HG03039 (cell line): ENCODE results near the gene PPP2R2B.

Experiments used
- ATAC-seq: cut with Tn5 transposase; IDR thresholded peaks from one replicate; pipeline ENCODE4 v1.9.1; 2021; ENCODE audit warnings: mild to moderate bottlenecking, moderate library complexity; ENCODE audit not compliant: unreplicated experiment

The PPP2R2B gene

DNA sequence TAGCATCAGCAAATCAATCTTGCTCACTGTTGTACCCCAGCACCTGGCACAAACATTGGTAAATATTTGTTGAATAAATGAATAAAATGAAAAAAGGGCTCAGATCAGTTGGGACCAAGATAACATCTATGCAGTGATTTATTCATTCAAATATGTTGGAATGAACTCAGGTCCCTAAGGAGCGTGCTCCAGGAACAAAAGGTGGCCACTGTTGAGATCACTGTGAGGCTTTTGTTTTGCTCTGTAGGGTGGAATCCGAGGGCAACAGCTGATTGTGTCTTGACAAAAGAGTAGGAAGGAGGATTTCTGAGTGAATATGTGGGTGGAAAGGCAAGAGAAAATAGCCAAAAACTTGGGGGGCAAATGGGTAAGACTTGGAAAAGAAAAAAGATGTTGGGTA, 89.7 kb downstream of the PPP2R2B start:
- ATAC-seq: no peak

DNA sequence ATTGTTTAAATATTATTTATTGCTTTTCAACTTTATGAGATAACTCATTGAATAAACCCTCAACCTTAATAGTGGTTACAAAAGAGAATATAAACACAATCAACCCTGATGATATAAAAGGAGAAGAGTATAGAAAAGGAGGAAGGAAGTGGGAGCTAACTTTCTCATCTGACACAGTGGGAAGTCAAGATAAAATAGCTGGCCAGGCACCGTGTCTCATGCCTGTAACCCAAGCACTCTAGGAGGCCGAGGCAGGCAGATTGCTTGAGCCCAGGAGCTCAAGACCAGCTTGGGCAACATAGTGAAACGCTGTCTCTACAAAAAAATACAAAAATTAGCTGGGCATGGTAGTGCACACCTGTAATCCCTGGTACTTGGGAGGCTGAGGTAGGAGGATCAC, 93.5 kb downstream of the PPP2R2B start:
- no peak for ATAC-seq

DNA sequence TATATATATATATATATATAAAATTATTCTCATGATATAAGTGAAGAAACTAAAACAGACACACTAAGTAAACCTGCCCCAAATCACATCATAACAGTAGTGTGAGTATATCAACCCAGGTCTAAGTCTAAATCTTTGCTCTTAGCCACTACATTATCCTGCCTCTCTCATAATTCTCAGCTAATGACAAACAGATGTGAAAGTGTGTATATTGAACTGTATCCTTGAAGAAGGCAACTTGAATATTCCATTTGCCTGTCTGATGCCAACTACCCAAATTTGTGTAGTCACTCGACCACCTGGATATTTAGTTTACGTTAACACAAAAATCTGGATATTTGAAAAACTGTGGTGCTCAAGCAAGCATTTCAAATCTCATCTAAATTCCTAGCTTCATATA, 97.4 kb downstream of the PPP2R2B start:
- no peak for ATAC-seq

DNA sequence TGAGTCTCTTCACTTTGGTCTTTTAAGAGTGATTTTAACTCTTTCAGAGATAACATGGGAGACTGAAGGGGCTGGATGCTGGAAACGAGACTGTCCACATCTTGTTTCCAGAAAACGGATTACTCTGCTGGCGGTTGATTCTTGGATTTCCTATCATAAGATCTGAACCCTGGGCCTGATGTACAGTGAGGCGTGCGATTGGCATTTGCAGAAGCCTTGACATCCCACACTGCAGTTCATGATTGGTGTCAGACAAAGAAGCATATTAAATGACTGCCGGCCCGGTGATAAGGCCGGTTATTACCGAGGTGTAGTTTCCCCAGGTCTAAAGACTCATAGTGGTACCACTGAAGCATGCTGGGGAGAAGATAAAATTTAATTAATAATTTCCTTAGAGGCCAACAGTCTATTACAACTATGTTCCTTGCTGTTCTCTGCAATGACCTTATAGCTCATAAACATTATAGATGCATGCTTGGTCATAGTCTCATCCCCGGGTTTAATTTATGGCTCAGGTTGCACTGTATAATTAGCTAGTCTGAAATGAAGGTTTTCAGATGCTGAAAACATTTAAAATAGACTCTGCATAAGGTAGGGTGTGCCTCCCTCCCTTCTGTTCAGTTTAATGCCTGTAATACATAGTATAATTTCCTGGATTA, 99.2 kb downstream of the PPP2R2B start:
- no peak for ATAC-seq

DNA sequence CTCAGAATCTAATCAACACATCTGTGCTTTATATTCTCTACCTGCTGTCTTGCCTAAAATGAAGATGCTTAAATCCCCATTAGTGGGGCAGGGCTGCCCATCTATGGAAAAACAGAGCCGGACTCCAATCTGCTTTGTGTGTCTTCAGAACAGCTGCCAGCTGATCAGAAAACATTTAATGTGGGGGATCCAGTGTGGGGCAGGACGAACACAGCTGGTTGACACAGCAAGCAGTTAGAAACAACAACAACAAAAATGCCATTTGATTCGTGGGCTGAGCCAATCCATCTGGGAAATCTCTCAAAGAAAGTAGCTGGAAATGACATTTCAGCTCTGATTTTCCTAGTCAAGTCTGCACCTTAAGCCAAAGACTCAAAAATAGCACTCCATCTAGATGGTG, 99.8 kb downstream of the PPP2R2B start:
- no peak for ATAC-seq

DNA sequence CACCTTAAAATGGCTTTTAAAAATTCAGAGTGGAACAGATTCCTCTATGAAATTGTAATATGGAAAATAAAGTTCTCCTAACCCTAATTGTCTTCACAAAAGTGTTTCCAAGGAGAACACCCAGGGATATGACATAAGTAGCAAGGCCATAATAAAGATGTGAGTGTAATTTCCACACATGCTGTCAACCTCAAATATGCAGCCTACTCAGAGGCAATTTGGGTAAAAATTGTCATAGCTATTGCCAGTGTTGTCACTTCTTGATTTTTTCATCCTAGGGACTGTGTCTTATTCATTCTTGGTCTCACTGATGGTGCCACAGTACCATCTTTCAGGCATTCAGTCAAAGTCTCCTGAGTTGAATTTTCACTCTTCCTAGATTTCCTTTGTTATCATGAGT, 100.3 kb downstream of the PPP2R2B start:
- ATAC-seq: no peak

DNA sequence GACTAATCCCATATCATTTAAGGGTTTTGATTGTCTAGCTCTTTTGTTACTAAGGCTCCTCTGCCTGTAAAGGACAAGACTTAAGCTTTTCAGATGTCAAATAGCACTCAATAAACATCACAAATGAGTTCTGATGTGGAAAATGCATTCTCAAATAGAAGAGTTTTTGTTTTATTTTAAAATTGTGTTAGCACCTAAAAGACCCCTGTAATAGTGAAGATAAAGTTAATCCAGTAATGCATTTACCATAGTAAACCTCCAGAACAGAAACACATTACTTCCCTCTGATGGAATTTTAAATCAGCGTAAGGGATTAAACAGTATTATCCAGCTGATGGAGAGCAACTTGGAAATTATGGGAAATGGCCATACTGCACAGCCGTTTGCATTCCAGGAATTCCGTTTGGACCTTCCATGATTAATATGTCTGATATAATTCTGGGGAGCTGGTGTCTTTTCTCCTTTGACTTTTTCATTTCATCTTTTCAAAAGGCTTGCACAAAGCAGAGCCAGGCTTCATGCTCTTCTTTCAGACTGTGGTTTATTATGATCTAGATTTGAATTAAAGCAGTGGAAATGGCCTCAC, 105.6 kb downstream of the PPP2R2B start:
- no peak for ATAC-seq

DNA sequence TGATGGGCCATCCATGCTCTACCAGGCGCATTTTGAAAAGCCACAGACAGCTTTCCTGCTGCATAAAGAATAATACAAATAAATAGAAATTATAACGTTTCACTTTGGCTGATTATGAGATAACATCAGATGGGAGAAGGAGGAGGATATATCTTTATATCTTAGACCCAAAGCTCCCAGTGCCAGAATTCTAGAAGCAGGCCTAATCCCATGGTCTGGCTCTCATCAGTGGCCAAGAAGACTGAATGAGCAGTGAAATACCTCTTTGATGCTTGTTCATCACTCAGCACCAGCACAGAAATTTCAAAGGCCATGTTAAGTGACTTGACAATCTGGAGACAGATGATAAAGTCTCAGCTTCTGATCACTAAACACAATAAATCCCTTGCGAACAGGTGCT, 107.6 kb downstream of the PPP2R2B start:
- ATAC-seq: no peak

DNA sequence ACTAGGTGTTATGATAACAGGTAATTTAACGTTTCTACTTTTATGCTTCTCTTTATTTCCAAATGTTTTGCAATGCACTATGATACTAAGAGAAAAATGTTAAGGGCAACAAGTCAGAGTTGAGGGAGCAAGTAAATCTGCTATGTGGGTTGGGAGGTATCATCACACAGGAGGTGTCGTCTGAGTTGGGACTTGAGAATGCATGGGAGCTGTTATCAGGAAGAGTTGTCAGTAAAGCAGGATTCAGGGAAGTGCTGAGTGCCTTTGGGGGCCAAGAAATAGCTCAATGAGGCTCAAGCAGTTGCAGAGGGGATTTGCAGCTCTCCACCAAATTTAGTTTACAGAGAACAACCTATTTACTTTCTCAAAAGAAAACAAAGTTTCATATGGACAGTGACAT, 108.0 kb downstream of the PPP2R2B start:
- ATAC-seq: no peak

DNA sequence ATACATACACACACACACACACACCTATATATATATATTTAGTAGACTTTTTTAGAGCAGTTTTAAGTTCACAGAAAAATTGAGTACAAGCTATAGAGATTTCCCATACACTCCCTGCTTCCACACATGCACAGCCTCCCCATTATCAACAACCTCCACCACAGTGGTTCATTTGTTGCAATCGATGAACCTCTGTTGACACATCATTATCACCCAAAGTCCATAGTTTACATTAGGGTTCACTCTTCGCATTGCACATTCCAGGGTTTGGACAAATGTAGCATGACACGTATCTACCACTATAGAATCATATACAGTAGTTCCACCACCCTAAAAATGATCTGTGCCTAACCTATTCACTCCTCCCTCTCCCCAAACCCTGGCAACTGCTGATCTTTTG, 111.0 kb downstream of the PPP2R2B start:
- ATAC-seq: no peak

DNA sequence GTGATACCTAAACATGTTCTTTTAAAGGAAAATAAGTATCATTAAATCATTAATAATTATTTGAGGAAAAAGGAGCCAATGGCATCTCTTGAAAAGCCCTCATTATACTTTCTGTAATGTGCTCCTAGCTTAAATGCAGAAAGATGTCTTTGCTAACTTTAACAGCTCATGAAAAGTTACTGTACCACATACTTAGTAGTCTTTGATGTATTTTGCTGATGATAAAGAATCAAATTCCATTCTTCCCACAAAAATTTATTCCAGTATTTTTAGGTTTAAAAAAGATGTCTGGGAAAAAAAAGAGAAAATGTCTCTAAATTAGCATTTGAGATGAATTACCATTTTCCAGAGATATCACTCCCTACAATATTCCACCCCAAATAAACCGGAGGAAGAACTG, 112.5 kb downstream of the PPP2R2B start:
- no peak for ATAC-seq

DNA sequence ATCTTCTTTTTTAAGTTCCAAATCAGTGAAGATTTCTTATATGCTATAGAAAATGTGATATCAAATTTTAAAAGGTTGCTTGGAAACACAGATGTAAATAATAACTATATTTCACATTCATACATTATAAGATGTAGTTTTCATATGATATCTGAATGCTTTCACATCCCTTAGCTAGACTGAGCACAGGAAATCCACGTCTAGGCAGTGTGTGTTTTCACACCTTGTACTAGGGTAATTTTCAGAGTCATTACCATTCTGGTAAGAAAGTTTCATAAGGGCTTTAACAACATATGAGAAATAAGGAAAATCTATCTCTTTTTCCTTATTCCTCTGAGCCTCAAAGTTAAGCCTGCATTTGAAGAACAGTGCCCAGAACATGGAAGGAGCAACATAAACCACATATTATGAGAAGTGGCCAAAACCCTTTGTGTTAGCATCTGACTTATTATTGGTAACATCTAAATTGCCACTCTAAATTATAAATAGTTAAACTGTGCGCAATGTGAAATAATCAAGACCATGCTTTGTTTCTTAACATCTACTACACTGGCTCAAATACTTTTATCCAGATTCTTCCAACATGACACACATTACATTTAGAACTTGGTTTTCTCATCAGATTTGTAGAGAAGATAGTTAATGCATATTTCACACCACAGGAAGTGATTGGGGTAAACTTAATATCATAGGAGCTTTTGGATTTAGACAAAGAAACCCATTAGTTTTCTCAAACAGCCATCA, 113.3 kb downstream of the PPP2R2B start:
- ATAC-seq: no peak

DNA sequence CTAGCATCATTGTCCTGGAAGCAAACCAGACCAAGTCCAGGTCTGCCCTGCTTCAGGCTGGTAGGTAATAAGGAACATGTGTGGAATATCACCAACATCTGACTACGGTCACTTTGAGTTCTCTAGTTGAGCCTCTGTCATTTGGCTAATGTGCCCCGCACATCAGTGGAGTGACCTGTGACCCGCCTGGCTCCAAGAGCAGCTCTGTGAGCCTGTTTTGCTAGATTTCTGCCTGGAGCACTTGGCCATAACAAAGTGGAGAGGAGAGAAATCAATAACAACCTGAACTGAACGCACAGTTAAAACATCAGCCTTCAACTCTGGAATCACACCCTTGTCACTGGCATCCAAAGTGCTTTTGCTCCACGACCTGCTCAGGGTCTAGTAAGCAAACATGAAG, 115.7 kb downstream of the PPP2R2B start:
- ATAC-seq: no peak

DNA sequence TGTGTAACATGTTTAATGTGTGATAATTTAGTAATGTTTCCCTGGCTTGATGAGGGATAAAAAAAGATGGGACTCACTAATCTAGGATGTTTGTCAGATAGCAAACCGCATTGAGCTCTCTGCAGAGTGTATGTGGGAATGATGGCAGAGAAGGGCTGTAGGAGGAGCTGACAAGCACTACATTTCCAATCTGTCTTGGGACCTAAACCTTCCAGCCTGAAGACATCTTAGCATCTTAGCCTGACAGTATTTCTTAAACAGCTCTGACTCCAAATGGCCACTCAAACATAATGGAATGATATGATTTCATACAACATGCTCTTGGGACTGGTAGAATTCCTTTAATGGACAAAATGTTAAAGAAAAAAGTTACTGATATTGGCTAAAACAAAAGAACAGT, 116.7 kb downstream of the PPP2R2B start:
- no peak for ATAC-seq

DNA sequence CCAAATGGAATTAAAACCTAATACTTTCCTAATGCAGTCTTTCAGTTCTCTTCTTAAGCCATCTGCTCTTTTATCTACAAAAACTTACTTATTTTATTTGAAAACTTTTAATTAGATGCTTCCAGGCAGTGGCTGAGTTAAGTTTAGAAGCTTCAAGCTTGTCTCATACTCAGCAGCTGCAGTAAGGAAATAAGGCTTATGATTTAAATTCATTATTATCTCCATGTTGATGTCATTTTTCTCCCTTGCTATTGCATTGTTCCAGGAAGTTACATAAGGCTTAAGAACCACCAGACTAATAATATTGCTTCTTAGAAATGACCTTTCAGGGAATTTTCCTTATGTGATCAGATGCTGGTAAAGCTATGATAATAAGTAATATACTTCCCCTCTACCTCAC, 119.6 kb downstream of the PPP2R2B start:
- ATAC-seq: no peak

DNA sequence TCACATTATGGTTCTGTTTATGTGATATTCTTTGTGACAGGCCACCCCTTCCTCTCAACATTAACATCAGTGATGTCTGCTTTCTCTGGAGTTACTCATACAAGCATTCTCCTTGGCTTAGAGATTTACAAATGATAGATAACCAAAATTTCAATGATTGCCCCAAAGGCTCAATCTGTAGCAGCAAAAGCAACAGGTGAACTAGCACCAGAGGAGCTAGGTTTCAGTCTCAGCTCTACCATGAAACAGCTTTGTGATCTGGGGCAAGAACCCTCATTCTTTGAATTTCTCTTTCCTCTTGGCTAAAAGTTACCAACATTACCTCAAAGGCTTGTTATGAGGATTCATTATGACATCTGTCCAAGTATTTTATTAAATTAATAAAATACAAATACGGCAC, 120.5 kb downstream of the PPP2R2B start:
- no peak for ATAC-seq

DNA sequence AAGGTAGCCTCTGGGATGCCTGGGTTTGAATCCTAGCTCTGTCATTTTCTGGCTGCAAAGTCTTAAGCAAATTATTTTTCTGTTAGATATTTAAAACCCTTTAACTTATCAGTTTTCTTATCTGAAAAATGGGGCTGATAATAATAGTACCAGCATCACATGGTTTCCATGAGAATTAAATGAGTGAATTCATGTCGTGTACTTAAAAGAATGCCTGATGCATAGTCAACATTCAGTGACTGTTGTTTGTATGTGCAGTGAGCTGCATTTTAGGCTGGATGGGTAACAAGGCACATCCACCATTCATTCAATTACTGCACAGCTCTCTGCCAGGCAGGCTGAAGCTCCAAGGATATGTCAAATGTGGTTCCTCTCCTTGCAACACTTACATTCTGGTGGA, 122.0 kb downstream of the PPP2R2B start:
- ATAC-seq: no peak

DNA sequence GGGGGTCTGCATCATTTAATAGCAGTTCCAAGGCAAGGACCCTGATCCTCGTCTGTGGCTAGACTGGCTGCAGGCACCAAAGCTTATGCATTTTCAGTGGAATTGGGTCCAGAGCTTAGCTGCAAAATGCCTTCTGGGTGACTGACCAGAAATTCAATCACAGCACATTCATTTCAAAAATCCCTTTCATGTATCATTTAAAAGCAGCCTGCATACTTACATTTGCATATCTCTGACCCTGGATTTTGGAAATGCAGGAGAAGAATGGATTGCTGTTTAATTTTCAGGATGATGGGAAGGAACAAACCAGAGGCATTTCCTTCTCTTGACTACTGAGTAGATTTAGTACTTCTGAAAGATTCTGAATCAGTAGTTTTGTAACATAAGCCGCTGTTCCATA, 122.8 kb downstream of the PPP2R2B start:
- ATAC-seq: no peak

DNA sequence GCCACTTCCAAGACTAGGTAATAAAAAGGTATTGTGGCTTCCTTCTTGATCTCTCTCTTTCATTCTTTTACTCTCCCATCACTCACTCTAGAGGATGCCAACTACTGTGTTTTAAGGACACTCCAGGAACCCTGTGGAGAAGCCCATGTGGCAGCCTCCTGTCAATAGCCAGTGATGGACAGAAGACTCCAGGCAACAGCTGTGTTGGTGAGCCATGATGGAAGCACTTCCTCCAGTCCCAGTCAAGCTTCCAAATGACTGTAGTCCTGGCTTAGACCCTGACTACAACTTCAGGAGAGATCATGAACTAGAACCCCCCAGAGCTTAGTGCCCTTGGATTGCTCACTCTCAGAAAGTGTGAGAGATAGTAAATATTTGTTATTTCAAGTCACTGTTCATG, 123.9 kb downstream of the PPP2R2B start:
- ATAC-seq: no peak

DNA sequence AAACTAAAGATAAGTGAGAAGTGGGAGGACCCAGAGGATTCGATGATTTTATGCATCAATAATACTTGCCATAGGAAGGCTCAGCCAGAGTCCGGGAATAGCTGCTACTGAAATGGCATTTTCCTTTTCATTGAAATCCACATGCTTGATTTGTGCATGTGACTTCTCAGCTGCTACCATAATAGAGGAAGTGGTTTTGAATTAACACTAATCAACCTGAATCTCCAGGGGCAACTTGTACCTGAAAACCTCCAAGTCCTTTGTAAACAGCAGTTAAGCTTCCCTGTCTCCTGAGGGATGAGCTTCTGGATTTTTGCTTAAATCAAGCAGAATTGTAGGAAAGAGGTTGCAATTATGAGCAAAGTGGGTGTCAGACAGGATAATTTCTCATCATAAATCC, 124.9 kb downstream of the PPP2R2B start:
- ATAC-seq: no peak

DNA sequence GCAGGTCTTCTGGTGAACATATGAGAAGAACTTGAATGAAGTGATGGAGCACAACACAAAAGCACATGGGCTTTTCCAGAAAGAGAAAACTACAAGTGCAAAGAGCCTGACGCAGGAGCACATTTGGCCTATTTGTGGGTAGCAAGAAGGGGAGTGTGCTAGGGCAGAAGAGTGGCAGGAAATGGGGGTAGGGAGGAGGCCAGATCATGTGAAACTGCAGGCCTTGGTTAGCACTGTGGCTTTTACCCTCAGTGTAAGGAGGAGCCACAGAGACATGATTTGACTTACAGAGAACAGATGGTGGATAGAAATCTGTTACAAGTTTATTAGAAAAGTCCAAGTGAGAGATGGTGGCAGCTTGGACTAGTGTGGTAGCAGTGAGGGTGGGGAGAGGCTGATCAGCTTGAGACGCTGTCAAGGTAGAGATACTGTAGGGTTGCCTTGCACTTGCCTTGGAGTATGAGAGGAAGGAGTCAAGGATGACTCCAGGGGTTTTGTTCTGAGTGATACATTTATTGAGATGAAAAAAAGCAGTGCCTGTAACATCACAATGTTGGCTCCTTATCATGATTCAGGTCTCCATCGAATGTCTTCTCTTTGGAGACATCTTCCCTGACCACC, 126.7 kb downstream of the PPP2R2B start:
- peak; percentile 95 for ATAC-seq

DNA sequence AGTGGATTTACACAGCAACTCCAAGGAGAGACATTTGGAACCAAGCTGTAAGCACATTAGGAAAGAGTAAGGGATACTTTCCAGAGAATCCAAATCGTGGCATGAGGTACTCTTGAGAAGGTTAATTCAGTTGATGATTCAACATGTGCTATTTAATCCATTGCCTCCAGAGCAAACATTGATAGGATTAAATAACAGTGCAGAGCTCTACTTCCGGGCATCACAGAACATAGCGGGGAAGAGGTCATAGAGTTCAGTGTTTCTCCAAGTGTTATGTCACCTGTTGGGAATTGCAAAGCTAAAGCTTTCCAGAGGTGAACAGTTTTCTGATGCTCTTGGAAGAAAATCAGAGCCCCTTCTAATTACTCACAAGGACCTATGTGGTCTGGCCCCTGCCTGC, 127.5 kb downstream of the PPP2R2B start:
- no peak for ATAC-seq
